ENCODE measurements around the gene ANO10. TPM values are rescaled to one million over a fixed set of nuclear protein-coding genes. Genes with fewer than 3 reads are reported as not detected.

The ANO10 gene
- total RNA-seq, 1 experiment from 2014 or later: 26.6 TPM

- Histone ChIP-seq H3K36me3 (ENCODE audit: control insufficient read depth, insufficient read depth, low read length) (no peaks in the 10 kb centered on the region), H3K27me3 (ENCODE audit: control insufficient read depth, insufficient read depth, low read length) (no peaks in the 10 kb centered on the region), H3K9me3 (ENCODE audit: control insufficient read depth, insufficient read depth, low read depth, low read length) (no peaks in the 10 kb centered on the region), H3K27ac (ENCODE audit: low read length) (no peak overlapping the region), H3K4me3 (ENCODE audit: low read depth in 2 of 2, low read length in 2 of 2) (no peak overlapping the region), H3K4me1 (ENCODE audit: control insufficient read depth, insufficient read depth, low read length) (no peaks in the 10 kb centered on the region)
- TF ChIP-seq REST (IDR thresholded peaks at IDR 0.05; ENCODE audit: insufficient read depth in 1 of 2, low read depth in 2 of 2, low read length in 1 of 2): no peak
- in situ Hi-C loops (cut with HindIII; ENCODE audit: low pct_unique_long_range_greater_than_20kb, low sequenced_read_pairs) (no loop called here), intact Hi-C loops (cut with micrococcal nuclease; ENCODE audit: unreplicated experiment) (no loop called here)
- DNase-seq (ENCODE audit: low read depth, low spot score) (no peak), ATAC-seq (no peak)
- CTCF ChIA-PET: no interaction called here
- BruUV-seq (replicated peaks): no TSS peak
- POLR2A ChIA-PET: no interaction called here
Observed at GRCh38 chr3:43400781-43401730, 220.8 kb downstream of the ANO10 start.

- Histone ChIP-seq H3K36me3 (ENCODE audit: control insufficient read depth, insufficient read depth, low read length) (no peaks in the 10 kb centered on the region), H3K4me3 (ENCODE audit: low read depth in 2 of 2, low read length in 2 of 2) (no peak overlapping the region), H3K4me1 (ENCODE audit: control insufficient read depth, insufficient read depth, low read length) (no peaks in the 10 kb centered on the region), H3K27me3 (ENCODE audit: control insufficient read depth, insufficient read depth, low read length) (no peaks in the 10 kb centered on the region), H3K27ac (ENCODE audit: low read length) (no peak overlapping the region), H3K9me3 (ENCODE audit: control insufficient read depth, insufficient read depth, low read depth, low read length) (no peaks in the 10 kb centered on the region)
- TF ChIP-seq CTCF (IDR thresholded peaks at IDR 0.05) (no peak), POLR2AphosphoS5 (IDR thresholded peaks at IDR 0.05; ENCODE audit: low read depth, low read length) (no peak), SIN3A (IDR thresholded peaks at IDR 0.05; ENCODE audit: borderline replicate concordance, insufficient read depth, low read depth, low read length) (no peak), REST (IDR thresholded peaks at IDR 0.05; ENCODE audit: insufficient read depth in 1 of 2, low read depth in 2 of 2, low read length in 1 of 2) (no peak), TCF7L2 (IDR thresholded peaks at IDR 0.05; ENCODE audit: low read depth, low read length) (no peak)
- DNase-seq (ENCODE audit: low read depth, low spot score): no peak
- intact Hi-C loops (cut with micrococcal nuclease; ENCODE audit: unreplicated experiment) (no loop called here), in situ Hi-C loops (cut with HindIII; ENCODE audit: low pct_unique_long_range_greater_than_20kb, low sequenced_read_pairs) (no loop called here)
- BruUV-seq (replicated peaks): no TSS peak
- no peak for ATAC-seq
- ChIA-PET POLR2A (no interaction called here), CTCF (no interaction called here)
Observed at GRCh38 chr3:43400167-43400566, 221.6 kb downstream of the ANO10 start.

All from Panc1 (cell line).